Breast epithelium (tissue), 4 donors: ENCODE measurements around the gene COL6A2. TPM values are rescaled to one million over a fixed set of nuclear protein-coding genes. Genes with fewer than 3 reads are reported as not detected.

Experiments
- DNase-seq, 2 donors: peaks; one replicate each; pipeline ENCODE4 v3.0.0-alpha.2; 2019; ENCODE audit warnings: low spot score in 2 of 2
- H3K27ac ChIP-seq, 2 donors: fragments of 200-600 bp; sonication (generic) in 1 of 2; one replicate each; pipeline ENCODE4 v1.5.1; 2016 to 2019; ENCODE audit warnings: mild to moderate bottlenecking in 1 of 2
- H3K27me3 ChIP-seq, 2 donors: fragments of 200-600 bp; sonication (generic) in 1 of 2; one replicate each; pipeline versions ENCODE4 v1.5.1 to v1.6.0; 2017 to 2019; ENCODE audit warnings: control low read depth in 1 of 2, mild to moderate bottlenecking in 1 of 2
- H3K36me3 ChIP-seq: fragments of 200-600 bp; one replicate; pipeline ENCODE4 v1.5.1; 2019
- H3K4me1 ChIP-seq, 2 donors: fragments of 200-600 bp; sonication (generic); one replicate each; pipeline ENCODE4 v1.5.1; 2016 to 2019; ENCODE audit warnings: control low read depth in 1 of 2
- H3K4me3 ChIP-seq, 3 donors: fragments of 200-600 bp; sonication (generic); 1 replicate in 2 of 3; 2 replicates in 1 of 3; pipeline ENCODE4 v1.5.1; 2016 to 2019; ENCODE audit warnings: mild to moderate bottlenecking in 3 of 3, moderate library complexity in 2 of 3
- H3K9me3 ChIP-seq, 2 donors: fragments of 200-600 bp; sonication (generic) in 1 of 2; one replicate each; pipeline ENCODE4 v1.5.1; 2016 to 2019; ENCODE audit warnings: control low read depth in 1 of 2
- POLR2A ChIP-seq: fragments of 450-650 bp; IDR thresholded peaks from one replicate; pipeline ENCODE4 v1.6.1; 2016; ENCODE audit warnings: antibody characterized with exemption, mild to moderate bottlenecking, moderate library complexity
- POLR2AphosphoS5 ChIP-seq, 3 donors: sonication (generic); formaldehyde crosslinking; IDR thresholded peaks; one replicate each; pipeline ENCODE4 v1.6.1; 2017; ENCODE audit warnings: antibody characterized with exemption in 3 of 3
- intact Hi-C: fragments of 100-400 bp; cut with DNase I; formaldehyde crosslinking; loops from one replicate; pipeline ENCODE4 v1.15.1; 2023; ENCODE audit warnings: low total_unique reads
- total RNA-seq, 3 donors: library from RNA; depleted of rRNA; stranded (reverse); fragments of >200 nt; gene quantifications; one replicate each; pipeline ENCODE4 v1.1.0, GENCODE V29; 2016
- TF ChIP-seq, protein P1 (sequence below), 3 donors: fragments of 450-650 bp; IDR thresholded peaks; one replicate each; pipeline ENCODE4 v1.5.1; 2016 to 2017; ENCODE audit warnings: antibody characterized with exemption in 3 of 3, mild to moderate bottlenecking in 3 of 3, moderate library complexity in 3 of 3

The COL6A2 gene
- total RNA-seq, 3 donors from 2014 or later: 177 to 1,266 (median 418) TPM

DNA sequence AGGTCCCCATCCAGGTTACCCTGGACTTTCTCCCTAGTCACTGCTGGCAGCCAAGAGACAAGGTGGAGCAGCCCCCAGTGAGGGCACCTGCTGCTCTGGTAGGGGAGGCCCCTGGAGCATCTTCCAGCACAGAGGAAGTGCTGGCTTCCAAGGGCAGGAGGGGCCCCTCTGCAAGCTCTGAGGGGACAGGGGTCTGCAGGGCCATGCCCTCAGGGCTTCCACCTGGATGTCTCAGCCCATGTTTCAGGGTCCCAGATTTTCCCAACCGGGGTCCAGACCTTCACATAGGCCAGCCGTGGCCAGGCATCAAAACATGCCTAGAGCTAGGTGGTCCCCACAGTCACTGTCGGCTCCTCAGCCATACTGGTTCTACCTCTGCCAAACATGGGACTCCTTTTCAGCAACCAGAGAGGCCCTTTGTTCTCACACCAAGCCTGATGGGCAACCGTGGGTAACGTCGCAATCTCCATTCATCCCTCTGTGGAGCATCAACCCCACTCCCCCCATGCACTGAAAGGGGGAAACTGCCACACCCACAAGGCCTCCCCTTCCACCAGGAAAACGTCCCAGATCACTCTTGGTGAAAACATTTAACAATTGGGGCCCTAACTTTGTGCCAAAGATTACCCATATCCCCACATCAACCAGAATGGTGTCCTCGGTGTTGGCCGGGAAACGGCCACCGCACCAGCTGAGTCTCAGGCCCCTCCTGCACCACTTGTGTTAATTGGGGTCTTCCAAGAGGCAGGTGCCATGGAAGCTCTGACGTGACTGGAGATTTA is 1.9 kb upstream of the COL6A2 start:
- DNase-seq: peak in 1 of 2 donors; percentile 16
- Histone ChIP-seq H3K27me3 (peaks cover 0 to 2% of the 10 kb centered on the region in 2 donors), H3K9me3 (no peaks in the 10 kb centered on the region), H3K27ac (peak overlapping the region in 1 of 2 donors; percentile 97), H3K36me3 (no peaks in the 10 kb centered on the region), H3K4me3 (no peak overlapping the region), H3K4me1 (no peaks in the 10 kb centered on the region)
- TF ChIP-seq, protein P1, sequence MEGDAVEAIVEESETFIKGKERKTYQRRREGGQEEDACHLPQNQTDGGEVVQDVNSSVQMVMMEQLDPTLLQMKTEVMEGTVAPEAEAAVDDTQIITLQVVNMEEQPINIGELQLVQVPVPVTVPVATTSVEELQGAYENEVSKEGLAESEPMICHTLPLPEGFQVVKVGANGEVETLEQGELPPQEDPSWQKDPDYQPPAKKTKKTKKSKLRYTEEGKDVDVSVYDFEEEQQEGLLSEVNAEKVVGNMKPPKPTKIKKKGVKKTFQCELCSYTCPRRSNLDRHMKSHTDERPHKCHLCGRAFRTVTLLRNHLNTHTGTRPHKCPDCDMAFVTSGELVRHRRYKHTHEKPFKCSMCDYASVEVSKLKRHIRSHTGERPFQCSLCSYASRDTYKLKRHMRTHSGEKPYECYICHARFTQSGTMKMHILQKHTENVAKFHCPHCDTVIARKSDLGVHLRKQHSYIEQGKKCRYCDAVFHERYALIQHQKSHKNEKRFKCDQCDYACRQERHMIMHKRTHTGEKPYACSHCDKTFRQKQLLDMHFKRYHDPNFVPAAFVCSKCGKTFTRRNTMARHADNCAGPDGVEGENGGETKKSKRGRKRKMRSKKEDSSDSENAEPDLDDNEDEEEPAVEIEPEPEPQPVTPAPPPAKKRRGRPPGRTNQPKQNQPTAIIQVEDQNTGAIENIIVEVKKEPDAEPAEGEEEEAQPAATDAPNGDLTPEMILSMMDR (IDR thresholded peaks at IDR 0.05): no peak
- no peak for TF ChIP-seq POLR2A
- TF ChIP-seq POLR2AphosphoS5 (IDR thresholded peaks at IDR 0.05): no peak
- intact Hi-C loops: loop anchor here (10.0 kb wide), 1 partner anchor 101 kb away; no protein-coding TSS in a partner anchor

DNA sequence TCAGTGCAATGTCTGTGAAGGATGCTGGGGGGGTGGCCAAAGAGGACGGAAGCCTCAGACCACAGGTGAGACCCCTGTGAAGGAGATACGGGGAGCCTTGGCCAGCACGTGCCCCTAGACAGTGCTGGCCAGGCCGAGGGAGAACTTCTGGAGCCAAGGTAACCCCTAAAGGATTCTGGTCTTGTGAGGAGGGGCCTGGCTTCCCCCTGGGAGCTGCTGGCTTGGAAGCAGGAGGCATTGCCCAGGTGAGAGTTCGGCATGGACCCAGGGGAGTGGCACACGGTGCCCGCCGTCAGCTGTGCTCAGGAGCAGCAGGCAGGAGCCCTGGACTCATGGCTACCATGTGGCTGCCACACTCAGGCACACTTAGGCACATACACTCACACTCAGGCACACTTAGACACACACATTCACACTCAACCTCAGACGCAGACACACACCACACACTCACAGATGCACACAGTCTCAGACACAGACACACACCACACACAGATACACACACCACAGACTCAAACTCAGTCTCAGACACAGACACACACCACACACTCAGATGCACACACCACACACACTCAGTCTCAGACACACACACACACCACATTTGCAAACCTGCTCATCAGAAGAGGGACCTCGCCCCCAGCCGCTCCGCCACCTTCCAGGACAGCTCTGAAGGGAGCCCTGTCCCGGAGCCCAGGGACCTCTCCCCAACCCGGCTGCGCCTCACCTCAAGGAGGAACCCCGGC is 1.1 kb upstream of the COL6A2 start:
- peak overlapping the region; percentile 84 to 96 (median 89) for H3K4me3 ChIP-seq
- intact Hi-C loops: loop anchor here (10.0 kb wide), 1 partner anchor 102 kb away; no protein-coding TSS in a partner anchor
- no peaks in the 10 kb centered on the region for H3K36me3 ChIP-seq
- no peaks in the 10 kb centered on the region for H3K9me3 ChIP-seq
- no peak for TF ChIP-seq POLR2A
- TF ChIP-seq, protein P1 (IDR thresholded peaks at IDR 0.05): no peak
- TF ChIP-seq POLR2AphosphoS5 (IDR thresholded peaks at IDR 0.05): no peak
- H3K4me1 ChIP-seq: no peaks in the 10 kb centered on the region
- peak in 1 of 2 donors; percentile 16 for DNase-seq
- peak overlapping the region; percentile 86 to 97 for H3K27ac ChIP-seq
- H3K27me3 ChIP-seq: peaks cover 0 to 2% of the 10 kb centered on the region in 2 donors

- H3K9me3 ChIP-seq: peaks cover 0 to 5% of the 10 kb centered on the region in 2 donors
- TF ChIP-seq POLR2AphosphoS5 (IDR thresholded peaks at IDR 0.05) (no peak), POLR2A (no peak)
- TF ChIP-seq, protein P1 (IDR thresholded peaks at IDR 0.05): no peak
- H3K36me3 ChIP-seq: no peaks in the 10 kb centered on the region
- intact Hi-C loops: loop anchor here (10.0 kb wide), 1 partner anchor 104 kb away; no protein-coding TSS in a partner anchor
- H3K27me3 ChIP-seq: peaks cover 0 to 2% of the 10 kb centered on the region in 2 donors
- no peaks in the 10 kb centered on the region for H3K4me1 ChIP-seq
- H3K4me3 ChIP-seq: peak overlapping the region; percentile 84 to 96 (median 89)
- peak; percentile 17 to 50 for DNase-seq
- H3K27ac ChIP-seq: peak overlapping the region; percentile 86 to 97
Observed at GRCh38 chr21:46098303-46099141, 610 bp downstream of the COL6A2 start.

GRCh38 chr21:46099476-46099875 is 1.6 kb downstream of the COL6A2 start:
- TF ChIP-seq, protein P1 (IDR thresholded peaks at IDR 0.05): no peak
- TF ChIP-seq POLR2A: no peak
- TF ChIP-seq POLR2AphosphoS5 (IDR thresholded peaks at IDR 0.05): no peak
- peak overlapping the region in 1 of 2 donors; percentile 76 for H3K27ac ChIP-seq
- no peaks in the 10 kb centered on the region for H3K36me3 ChIP-seq
- no peaks in the 10 kb centered on the region for H3K4me1 ChIP-seq
- intact Hi-C loops: loop anchor here (10.0 kb wide), 1 partner anchor 105 kb away; no protein-coding TSS in a partner anchor
- DNase-seq: peak in 1 of 2 donors; percentile 16
- peaks cover 0 to 2% of the 10 kb centered on the region in 2 donors for H3K27me3 ChIP-seq
- peaks cover 5 to 8% of the 10 kb centered on the region in 2 donors for H3K9me3 ChIP-seq
- H3K4me3 ChIP-seq: peak overlapping the region; percentile 84 to 96 (median 89)
